HUDEP-2 (cell line): ENCODE data around the gene ROCK2.

Source experiments
- DNase-seq, 76 experiments: peaks; one replicate each; lab custom pipeline; 2025; ENCODE audit not compliant: unreplicated experiment in 76 of 76; lab: John Stamatoyannopoulos, UW

Gene ROCK2

DNA sequence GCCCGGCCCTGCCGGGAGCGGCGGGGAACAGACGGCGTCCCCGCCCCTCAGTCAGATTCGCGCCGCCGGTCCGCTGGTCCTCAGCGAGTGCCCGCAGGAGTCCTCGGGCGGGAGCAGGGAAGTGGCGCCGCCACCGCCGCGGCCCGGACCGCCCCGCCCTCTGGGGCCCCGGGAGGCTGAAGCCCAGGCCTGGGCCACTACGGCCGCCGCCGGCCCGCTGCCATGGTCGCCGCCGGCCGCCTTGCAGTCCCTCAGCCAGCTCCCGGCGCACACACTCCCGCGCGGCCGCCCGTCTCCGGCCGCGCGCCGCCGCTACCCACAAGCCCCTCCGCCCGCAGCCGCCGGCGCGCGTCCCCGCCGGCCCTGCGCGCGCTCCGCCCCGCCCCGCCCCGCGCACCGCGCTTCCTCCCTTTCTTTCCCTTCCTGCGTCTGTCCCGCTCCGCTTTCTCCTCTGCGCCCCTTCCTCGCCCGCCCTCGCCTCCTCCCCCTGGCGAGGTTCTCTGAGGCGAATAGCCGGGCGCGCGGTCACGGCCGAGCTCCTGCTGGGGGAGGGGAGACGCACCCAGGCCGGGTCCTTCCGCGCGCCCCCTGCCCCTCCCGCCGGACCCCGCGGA is at the start of gene ROCK2:
Gene ROCK2, minus strand, starts transcription at position 295 of the 614 bp plus-strand sequence. CDS start 500 bp downstream, outside the sequence.
- peak in 68 of 76 experiments; percentile 14 to 81 (median 53) for DNase-seq

DNA sequence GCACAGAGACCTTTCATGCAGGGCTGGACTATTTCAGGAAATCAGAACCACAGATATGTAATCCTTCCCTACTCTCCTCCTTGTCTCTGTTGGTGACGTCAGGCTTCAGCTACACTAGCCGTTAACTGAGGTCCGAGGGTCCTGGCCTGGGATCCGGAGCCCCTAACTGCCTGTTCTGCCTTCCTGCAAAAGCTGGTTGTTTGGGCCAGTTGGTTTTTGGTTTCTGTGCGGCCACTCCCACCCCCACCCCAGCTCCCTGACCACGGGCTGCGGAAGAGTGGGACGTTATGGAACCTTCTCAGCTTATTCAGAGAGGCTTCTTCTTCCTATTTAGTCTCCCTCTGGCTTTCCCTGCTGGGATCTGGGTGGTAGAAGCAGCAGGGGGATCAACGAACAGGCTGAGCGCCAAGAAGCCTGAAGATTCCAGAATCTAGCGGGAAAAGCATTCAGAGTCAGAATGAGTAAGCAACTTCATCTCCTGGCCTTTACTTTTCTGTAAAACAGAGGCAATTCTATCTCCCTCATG is 49.3 kb upstream of the ROCK2 start:
- no peak for DNase-seq

DNA sequence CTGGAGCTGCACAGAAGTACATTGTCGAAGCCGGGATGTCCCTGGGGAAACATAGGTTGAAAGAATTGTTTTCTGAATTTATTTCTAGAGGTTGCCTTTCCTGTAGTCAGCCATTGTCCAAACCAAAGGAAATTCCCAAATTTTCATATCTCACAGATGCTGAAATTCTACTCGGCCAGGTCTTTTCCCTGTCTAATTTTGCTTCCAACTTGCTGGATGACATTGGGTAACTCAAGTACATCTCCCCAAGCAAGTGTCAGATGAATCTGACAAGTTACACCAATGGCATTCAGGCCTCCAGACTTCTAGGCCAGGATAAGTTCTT is 47.5 kb upstream of the ROCK2 start:
- no peak for DNase-seq

DNA sequence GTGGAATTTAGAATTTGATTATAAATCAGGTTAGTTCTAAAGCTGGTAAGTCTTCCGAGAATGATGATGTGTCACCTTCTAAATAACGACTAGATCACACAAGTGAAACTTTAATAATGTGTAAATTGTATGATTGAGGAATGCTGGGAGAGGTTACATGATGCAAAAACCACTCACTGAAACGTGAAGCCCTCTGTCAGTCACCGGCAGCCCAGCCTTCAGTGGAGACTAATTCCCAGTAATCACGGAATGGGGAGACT is 45.9 kb upstream of the ROCK2 start:
- DNase-seq = no peak

DNA sequence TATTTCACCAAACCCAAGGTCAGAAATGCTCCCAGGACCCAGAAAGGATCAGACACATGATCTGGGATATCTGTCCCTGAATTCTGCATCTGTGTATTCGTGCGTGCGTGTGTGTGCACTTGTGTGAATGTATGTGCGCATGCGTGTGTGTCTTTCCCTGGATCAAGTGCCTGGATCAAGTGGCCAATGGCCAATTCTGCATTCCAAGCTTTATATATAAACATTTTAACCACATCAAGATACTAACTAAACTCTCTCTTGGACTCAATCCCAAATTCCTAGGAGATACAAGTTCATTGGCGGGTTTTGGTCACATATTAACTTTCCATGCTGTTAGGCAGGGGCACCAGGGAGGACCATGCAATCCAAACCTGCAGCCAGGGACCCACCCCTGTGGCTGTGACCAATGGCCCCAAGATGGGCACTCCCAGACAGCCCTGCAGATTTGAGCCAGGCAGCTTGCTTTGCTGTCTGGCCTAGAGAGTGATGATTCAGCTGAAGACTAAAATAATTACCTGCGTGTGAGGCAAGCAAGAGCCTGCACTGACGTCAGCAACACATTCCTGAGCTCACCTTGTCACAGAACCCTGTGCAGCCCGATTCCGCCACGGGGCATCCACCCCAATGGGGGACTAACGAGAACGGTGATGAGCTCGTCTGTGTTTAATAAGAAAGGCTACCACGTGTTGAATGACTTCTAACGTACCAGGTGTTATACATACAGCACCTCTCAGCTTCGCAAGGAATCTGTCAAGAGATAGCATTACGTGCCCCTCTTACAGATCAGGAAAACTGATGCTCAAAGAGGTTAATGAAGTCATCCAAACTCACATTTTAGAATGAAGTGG is 45.3 kb upstream of the ROCK2 start:
- no peak for DNase-seq

DNA sequence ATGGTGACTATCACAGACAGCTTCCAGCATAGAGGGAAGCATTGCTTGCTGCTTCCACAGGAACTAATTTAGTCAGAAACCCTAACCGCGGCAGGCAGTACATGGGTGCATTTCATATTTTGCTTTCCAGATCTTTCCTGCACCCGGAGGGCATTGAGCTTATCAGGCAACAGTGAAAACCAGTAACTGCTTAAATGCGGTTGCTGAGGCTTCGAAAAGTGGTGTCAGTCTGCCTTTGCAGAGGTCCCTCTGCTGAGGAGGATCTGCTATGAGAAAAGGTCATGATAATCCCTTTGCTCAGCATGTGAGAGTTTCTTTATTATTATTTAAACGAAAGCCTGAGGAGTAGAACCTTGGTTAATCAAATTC is 44.6 kb upstream of the ROCK2 start:
- no peak for DNase-seq

DNA sequence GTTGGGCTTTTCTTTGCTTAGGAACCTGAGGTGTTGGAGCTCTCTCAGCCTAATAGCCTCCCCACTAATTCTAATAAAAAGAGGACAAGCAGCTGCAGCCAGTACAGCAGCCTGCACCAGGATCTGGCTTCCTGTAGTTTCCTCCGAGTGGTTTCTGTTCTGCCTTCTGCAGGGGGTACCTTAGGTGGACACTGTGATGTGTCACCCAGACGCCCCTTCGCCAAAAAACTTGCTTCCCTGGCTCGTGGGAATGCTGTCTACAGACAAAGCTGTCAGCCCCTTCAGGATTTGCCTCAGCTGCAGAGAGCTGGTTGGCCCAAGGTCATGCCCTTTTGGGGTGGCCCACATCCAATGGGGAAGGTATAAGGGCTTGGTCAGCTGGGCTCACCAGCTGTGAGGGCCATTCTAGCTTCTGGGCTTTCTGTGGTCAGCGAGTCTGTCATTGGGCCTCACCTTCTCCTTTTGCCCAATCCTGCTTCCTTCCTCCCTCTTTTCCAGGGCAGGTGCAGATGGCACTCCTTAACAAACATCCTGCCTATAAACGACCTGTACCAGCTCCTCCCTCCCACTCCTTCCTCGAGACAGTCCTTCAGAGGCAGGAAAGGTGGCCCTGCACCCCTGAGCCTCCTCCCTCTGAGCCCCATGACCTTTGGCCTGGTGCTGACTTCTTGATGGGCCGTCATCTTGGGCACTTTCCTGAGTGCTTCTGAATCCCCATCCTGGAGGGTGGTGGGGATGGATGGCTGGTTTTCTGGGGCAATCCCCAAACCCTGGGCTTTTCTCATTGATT is 44.0 kb upstream of the ROCK2 start:
- DNase-seq = no peak

DNA sequence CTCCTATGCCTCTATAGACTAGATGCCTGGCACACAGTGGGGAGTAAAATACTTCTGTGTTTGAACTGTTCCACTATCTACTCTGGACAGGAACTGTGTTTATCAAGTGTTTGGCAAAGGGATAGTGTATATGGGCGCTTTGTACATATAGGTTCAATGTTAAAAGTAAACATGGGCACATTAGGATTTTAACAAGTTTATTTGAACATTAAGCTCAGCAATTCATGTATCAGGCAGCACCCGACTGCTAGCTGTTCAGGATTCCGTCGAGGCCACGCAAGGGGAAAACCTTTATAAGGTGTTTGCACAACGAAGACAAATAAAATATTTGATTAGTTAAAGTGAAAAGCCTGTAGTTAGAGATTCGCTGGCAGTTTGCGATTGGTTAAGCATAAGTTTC is 43.4 kb upstream of the ROCK2 start:
- peak in 20 of 76 experiments; percentile 6 to 66 (median 23) for DNase-seq

DNA sequence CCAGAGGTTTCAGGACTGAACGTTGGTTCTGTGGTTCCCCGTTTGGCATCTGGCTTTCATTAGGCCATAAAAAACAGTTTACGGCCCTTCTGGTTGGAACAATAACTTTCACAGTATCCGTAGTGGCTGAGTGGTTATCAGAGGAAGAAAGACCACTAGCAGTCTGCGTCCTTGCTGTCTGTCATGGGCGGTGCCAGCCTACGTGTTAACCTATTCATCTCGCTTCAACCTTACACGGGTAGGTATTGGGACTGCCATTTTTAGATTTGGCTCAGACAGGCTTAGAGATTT is 42.6 kb upstream of the ROCK2 start:
- DNase-seq = no peak

DNA sequence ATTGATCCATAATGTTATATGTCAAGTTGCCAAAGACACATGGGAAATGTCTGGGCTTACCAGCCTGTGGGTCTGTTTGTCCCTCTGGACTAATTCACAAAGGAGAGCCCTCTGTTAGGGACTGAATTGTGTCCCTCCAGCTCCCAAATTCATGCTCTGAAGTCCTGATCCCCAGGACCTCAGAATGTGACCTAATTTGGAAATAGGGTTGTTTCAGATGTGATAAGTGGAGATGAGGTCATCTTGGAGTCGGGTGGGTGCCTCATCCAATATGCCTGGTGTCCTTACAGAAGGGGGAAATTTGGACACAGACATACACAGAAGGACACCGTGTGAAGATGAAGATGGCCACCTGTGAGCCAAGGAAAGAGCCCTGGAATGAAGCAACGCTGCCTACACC is 41.4 kb upstream of the ROCK2 start:
- DNase-seq = no peak

DNA sequence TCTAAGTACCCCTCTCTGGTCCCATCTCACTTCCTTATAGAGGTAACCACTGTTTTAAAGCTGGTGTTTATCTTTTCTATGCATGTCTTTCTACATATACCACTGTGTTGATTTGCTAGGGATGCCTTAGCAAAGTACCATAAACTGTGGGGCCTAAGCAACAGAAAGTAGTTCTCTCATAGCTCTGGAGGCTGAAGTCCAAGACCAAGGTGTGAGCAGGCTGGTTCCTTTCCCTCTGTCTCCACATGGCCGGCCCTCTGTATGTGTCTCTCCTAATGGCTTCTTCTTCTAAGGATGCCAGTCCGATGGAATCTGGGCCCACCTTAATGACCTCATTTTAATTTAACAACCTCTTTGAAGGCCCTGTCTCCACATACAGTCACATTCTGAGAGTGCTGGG is 40.8 kb upstream of the ROCK2 start:
- no peak for DNase-seq

DNA sequence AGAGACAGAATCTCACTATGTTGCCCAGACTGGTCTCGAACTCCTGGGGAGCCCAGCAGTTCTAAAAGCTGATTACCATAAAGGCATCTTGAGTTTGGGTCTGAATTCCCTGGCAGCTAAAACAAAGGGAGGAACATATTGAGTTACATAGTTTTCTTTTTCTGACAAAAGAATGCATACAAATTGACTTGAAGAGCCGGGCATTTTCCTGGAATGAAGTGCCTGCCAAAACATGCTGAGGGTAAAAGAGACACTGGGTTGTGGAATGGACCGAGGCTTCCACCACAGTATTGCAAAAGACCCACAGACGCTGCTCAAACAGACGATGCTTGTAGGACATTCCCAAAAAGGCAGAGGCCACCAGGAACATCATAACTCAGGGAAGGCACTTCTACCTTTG is 35.1 kb upstream of the ROCK2 start:
- DNase-seq = no peak

DNA sequence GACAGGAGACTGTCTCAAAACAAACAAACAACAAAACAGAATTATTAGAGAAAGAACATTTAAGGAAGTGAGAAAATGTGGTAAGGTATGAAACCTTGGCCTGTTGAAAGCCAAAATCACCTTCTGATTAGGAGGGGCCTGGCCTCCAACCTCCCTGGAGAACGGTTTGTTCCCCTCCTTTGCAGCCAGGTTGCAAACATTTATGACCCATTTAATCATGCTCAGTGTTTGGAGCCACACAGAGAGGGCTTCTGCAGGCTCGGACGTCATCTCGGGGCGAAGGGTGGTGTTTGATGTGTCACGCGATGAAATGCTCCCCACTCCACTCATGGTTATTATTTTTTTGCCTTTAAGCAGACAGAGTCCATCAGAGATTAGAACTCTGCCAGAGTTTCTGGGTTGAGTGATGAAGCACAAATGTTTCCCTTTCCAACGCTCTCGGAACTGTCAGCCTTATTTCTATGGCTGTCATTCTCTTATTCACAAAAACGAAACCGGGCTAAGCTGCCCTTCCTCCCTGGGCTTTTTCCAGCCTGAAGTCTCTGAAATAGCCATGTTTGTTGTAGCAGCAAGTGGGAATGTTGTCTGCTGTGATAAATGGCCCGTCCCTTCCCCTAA is 33.6 kb upstream of the ROCK2 start:
- DNase-seq = no peak

DNA sequence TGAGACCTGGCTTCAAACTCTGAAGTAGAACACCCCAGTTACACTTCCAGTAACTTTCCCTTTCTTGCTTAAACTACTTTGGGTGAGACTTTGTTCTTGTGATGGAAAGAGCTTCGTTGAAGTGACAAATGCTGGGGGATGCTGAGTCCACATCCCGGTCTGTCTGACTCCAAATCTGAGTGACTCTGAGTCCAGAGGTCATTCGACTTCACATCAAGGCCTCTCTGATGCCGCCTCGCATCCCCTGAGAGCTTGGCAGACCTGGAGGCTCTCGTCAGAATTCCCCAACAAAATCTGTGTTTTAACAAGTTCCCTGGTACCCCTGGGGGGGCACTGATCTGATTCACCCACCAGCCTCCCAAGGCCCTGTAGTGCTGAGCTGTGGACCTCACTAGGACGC is 31.6 kb upstream of the ROCK2 start:
- DNase-seq = no peak

DNA sequence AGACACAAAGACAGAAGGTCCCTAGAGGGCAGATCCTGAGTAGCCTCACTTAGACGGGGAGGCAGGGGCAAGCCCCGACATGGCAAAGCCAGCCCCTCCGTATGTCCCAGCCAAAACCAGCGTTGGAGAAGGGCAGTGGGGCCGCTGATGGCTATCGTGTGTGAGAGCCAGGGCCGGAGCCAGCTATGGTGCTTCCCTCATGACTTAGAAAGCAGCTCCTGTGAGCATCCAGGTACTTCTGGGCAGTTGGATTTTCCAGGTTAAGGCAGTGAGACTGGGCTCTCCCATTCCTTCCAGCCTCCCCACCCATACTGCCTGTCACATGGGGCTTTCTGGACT is 31.2 kb upstream of the ROCK2 start:
- no peak for DNase-seq

DNA sequence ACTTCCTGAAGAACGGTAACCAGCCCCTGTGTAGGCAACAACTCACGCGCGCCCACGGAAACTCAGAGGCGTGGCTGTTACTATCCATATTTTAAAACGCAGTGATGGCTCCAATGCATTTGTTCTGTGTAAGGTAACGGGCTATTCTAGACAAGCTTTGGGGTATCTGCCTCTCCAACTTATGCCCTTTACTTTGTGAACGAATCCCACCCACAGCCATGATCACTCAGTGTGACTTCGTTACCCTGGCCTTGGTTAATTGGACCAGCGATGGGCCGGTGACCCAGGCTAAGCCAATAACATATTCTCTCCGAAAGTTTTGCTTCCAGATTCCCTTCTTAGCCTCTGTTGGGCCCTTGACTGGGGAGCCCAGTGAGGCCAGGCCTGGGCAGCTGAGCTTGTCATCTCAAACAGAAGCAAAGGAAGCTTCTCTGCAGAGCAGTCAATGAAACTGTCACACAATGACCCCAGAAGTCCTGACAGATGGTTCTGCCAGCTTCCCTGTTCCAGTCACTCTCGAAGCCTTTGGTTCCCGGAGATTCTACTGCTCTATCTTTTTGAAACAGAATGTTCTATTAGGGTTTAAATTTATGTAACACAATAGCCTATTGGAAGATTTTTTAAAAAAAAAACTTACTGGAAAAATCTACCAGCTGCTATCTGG is 30.7 kb upstream of the ROCK2 start:
- DNase-seq = no peak

DNA sequence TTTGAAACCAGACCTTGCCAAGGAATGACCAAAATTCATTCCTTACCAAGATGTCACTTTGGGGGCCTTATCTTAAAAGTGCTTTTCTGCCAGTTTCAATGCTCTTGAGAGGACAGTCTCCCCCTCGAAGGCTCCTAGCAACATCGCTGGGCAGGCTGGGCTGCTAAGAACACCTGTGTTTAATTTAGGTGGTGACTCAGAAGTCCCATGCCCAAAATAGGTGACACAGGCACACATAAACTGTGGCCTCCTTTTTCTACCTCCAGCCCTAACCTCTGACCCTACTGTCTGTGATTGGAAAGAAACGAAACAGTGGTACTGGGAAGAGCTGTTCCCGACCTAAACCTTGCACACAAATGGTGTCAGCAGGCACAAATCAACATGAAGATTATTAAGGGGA is 28.7 kb upstream of the ROCK2 start:
- DNase-seq = no peak

DNA sequence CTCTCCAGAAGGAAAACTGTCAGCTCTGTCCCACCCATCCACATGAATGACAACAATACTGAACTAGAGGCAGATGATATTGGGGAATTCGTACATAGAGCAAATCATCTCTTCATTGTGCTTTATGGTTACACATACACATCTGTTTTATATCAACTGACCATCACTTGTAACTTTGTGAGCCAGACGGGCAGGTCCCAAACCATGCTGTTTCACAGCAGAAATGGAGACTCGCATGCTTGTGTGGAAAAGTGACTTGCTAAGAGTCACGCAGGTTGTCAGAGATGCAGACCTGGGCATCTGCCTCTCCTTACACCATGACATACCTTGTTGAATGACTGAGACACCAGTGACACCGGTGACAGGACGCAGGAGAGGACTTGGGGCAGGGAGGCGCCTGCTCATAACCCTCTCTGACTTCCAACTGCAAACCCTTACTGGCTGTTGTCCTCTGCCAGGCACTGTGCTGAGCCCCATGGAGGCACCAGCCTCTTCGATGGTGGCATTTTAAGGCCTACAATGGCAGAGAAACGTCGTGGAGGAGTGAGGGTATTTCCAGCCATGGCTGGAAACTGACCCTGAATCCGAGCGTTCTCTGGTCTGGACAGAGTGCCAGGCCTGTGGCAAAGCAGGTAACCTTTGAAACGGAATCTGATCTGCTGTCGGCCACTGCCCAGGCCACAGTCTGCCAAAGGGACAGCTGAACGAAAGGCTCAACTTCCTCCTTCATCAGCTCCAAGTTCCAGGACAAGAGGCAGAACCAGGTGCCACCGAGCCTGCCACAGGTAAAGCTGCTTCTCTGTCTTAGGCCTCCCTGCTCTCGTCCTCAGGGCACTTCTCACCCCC is 26.9 kb upstream of the ROCK2 start:
- DNase-seq = no peak

DNA sequence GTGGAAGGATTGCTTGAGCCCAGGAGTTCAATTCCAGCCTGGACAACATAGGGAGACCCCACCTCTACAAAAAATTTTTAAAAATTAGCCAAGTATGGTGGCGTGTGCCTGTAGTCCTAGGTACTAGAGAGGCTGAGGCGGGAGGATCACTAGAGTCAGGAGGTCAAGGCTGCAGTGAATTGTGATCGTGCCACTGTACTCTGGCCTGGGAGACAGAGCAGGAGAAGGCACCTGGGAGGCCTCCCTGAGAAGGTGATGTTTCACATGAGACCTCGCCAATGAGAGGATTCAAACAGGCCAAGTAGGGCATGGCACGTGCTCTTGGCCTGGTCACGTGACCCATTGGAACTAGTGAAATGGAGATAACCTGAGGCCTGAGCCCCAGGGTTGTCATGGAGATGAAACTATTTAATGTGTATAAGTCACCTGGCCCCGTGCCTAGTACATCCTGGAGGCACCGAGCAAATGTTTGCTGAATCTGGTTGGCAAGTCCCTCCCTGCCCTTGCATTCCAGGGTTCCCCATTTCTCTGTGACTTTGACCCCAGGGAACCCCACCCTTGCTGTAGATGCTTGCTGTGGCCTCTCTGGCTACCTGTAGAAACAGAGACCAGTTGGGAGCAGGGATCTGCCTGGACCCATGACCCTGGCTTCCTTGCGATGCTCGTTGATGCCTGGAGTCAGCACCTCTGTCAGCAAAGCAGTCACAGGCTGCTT is 26.1 kb upstream of the ROCK2 start:
- no peak for DNase-seq
